Thyroid gland (tissue), 4 donors: Measurements from ENCODE around the gene FRRS1L. TPM values are rescaled to one million over a fixed set of nuclear protein-coding genes. Genes with fewer than 3 reads are reported as not detected.

ENCODE experiments used
- DNase-seq, 2 donors: peaks; one replicate each; pipeline ENCODE4 v3.0.0-alpha.2; 2019
- H3K27ac ChIP-seq, 3 donors: fragments of 200-600 bp; sonication (generic); 1 replicate in 2 of 3; 2 replicates in 1 of 3; pipeline ENCODE4 v1.5.1; 2016 to 2019; ENCODE audit warnings: mild to moderate bottlenecking in 1 of 3, moderate library complexity in 1 of 3
- H3K27me3 ChIP-seq: fragments of 200-600 bp; sonication (generic); one replicate; pipeline ENCODE4 v1.5.1; 2019
- H3K36me3 ChIP-seq, 2 donors: fragments of 200-600 bp; sonication (generic); one replicate each; pipeline ENCODE4 v1.5.1; 2016 to 2019
- H3K4me1 ChIP-seq, 2 donors: fragments of 200-600 bp; sonication (generic); one replicate each; pipeline ENCODE4 v1.5.1; 2017 to 2019
- H3K4me3 ChIP-seq, 3 donors: fragments of 200-600 bp; sonication (generic); replicated peaks in 1 of 3; 1 replicate in 2 of 3; 2 replicates in 1 of 3; pipeline ENCODE4 v1.5.1; 2016; ENCODE audit warnings: mild to moderate bottlenecking in 1 of 3
- H3K9me3 ChIP-seq: fragments of 200-600 bp; sonication (generic); one replicate; pipeline ENCODE4 v1.5.1; 2017
- CTCF ChIP-seq, 6 experiments: fragments of 200-600 bp in 3 of 6; fragments of 450-650 bp in 3 of 6; sonication (generic) in 3 of 6; IDR thresholded peaks; one replicate each; pipeline ENCODE4 v1.5.1; 2016 to 2019; ENCODE audit warnings: antibody characterized with exemption in 6 of 6, mild to moderate bottlenecking in 2 of 6, inconsistent platforms in 1 of 6, moderate library complexity in 1 of 6
- POLR2A ChIP-seq, 2 donors: fragments of 450-650 bp; IDR thresholded peaks; one replicate each; pipeline ENCODE4 v1.6.1; 2017; ENCODE audit warnings: antibody characterized with exemption in 2 of 2, mild to moderate bottlenecking in 2 of 2, moderate library complexity in 1 of 2
- WGBS, 2 donors: methylation state at CpG; one replicate each; pipeline ENCODE4 v1.1.5; 2017; 5-methylcytosine and 5-hydroxymethylcytosine counted together
- intact Hi-C: fragments of 100-400 bp; cut with DNase I; formaldehyde crosslinking; loops from one replicate; pipeline ENCODE4 v1.15.1; 2023
- total RNA-seq, 4 donors: library from RNA; depleted of rRNA; stranded (reverse); fragments of >200 nt; gene quantifications; one replicate each; pipeline ENCODE4 v1.2.3, GENCODE V29; 2016

Gene FRRS1L
- total RNA-seq, 4 donors from 2014 or later = 0.33 to 11.2 (median 1.4) TPM

GRCh38 chr9:109206670-109207069, 39.6 kb upstream of the FRRS1L start:
- no peak overlapping the region for H3K27ac ChIP-seq
- TF ChIP-seq CTCF (IDR thresholded peaks at IDR 0.05) (no peak), POLR2A (IDR thresholded peaks at IDR 0.05) (no peak)
- H3K36me3 ChIP-seq = no peaks in the 10 kb centered on the region
- 88 to 96% methylated on average over 2 of the region's 2 CpGs for WGBS, 2 donors
- DNase-seq = no peak
- no peaks in the 10 kb centered on the region for H3K9me3 ChIP-seq
- H3K4me3 ChIP-seq = no peak overlapping the region
- intact Hi-C loops = no loop called here
- H3K4me1 ChIP-seq = no peaks in the 10 kb centered on the region
- no peaks in the 10 kb centered on the region for H3K27me3 ChIP-seq

DNA sequence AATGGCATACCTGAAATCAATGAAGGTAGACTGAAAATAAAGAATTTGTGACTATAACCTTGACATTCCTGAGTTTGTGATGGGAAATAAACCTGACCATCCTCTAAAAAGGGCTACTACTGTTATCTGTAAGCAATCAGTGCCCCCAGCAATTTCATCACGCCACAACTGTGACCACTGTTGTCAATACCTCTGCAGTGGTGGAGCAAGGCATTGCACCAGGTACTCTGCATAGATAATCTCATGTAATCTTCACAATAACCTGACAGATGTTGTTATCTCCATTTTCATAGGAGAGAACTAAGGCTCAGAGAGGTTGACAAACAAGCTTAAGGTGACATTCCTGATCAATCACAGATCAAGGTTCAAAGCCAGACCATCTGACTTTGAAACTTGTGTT, 38.5 kb upstream of the FRRS1L start:
- no peak for DNase-seq
- intact Hi-C loops = no loop called here
- Histone ChIP-seq H3K4me1 (no peaks in the 10 kb centered on the region), H3K27me3 (no peaks in the 10 kb centered on the region), H3K27ac (no peak overlapping the region), H3K4me3 (no peak overlapping the region), H3K9me3 (no peaks in the 10 kb centered on the region), H3K36me3 (no peaks in the 10 kb centered on the region)
- TF ChIP-seq POLR2A (IDR thresholded peaks at IDR 0.05) (no peak), CTCF (IDR thresholded peaks at IDR 0.05) (no peak)
- WGBS, 2 donors = 76 to 88% methylated on average over 1 of the region's 1 CpG

GRCh38 chr9:109203761-109204360, 36.8 kb upstream of the FRRS1L start:
- Histone ChIP-seq H3K9me3 (no peaks in the 10 kb centered on the region), H3K4me1 (no peaks in the 10 kb centered on the region), H3K4me3 (no peak overlapping the region), H3K27ac (no peak overlapping the region), H3K36me3 (no peaks in the 10 kb centered on the region), H3K27me3 (no peaks in the 10 kb centered on the region)
- no peak for DNase-seq
- WGBS, 2 donors = 89 to 93% methylated on average over 4 of the region's 4 CpGs
- intact Hi-C loops = no loop called here
- TF ChIP-seq POLR2A (IDR thresholded peaks at IDR 0.05) = no peak
- TF ChIP-seq CTCF (IDR thresholded peaks at IDR 0.05) = no peak

- TF ChIP-seq CTCF (IDR thresholded peaks at IDR 0.05) = no peak
- no peak for TF ChIP-seq POLR2A (IDR thresholded peaks at IDR 0.05)
- H3K36me3 ChIP-seq = no peaks in the 10 kb centered on the region
- H3K4me3 ChIP-seq = no peak overlapping the region
- WGBS, 2 donors = 87 to 90% methylated on average over 5 of the region's 5 CpGs
- no peak for DNase-seq
- no peaks in the 10 kb centered on the region for H3K9me3 ChIP-seq
- no peaks in the 10 kb centered on the region for H3K27me3 ChIP-seq
- no peaks in the 10 kb centered on the region for H3K4me1 ChIP-seq
- H3K27ac ChIP-seq = no peak overlapping the region
- intact Hi-C loops = no loop called here
Measured at GRCh38 chr9:109199676-109200075, 32.6 kb upstream of the FRRS1L start.

- WGBS, 2 donors = 74 to 75% methylated on average over 6 of the region's 6 CpGs
- intact Hi-C loops = no loop called here
- Histone ChIP-seq H3K27ac (no peak overlapping the region), H3K9me3 (no peaks in the 10 kb centered on the region), H3K27me3 (no peaks in the 10 kb centered on the region), H3K36me3 (no peaks in the 10 kb centered on the region), H3K4me3 (no peak overlapping the region), H3K4me1 (no peaks in the 10 kb centered on the region)
- no peak for DNase-seq
- TF ChIP-seq POLR2A (IDR thresholded peaks at IDR 0.05) = no peak
- no peak for TF ChIP-seq CTCF (IDR thresholded peaks at IDR 0.05)
Measured at GRCh38 chr9:109198736-109199382, 31.8 kb upstream of the FRRS1L start.
